Stimulated activated CD8-positive, alpha-beta memory T cell treated with anti-CD3 and anti-CD28 coated beads, Interleukin-7, amount 100 ng/mL, for 1 hour (primary cell): ENCODE measurements around the gene CCDC69.
A peak's percentile ranks its signal among the peaks of the same experiment; 100 is the strongest.

Source experiments
- DNase-seq, 2 donors: peaks; one replicate each; pipeline ENCODE4 v3.0.0-alpha.2; 2020; ENCODE audit warnings: low read depth in 2 of 2

The CCDC69 gene

GRCh38 chr5:151143645-151144044 is 80.2 kb downstream of the CCDC69 start:
- DNase-seq, result no peak

GRCh38 chr5:151142933-151143332 is 81.0 kb downstream of the CCDC69 start:
- DNase-seq, result no peak

GRCh38 chr5:151141535-151141934 is 82.4 kb downstream of the CCDC69 start:
- peak in 1 of 2 donors; percentile 29 for DNase-seq

GRCh38 chr5:151140686-151141459 is 83.0 kb downstream of the CCDC69 start:
- no peak for DNase-seq

- DNase-seq, result no peak
Observed at GRCh38 chr5:151139646-151140045, 84.2 kb downstream of the CCDC69 start.

GRCh38 chr5:151139015-151139414 is 84.9 kb downstream of the CCDC69 start:
- DNase-seq, result no peak

GRCh38 chr5:151138114-151138513 is 85.8 kb downstream of the CCDC69 start:
- no peak for DNase-seq

- DNase-seq, result no peak
Observed at GRCh38 chr5:151137067-151137825, 86.6 kb downstream of the CCDC69 start.

GRCh38 chr5:151134228-151134627 is 89.7 kb downstream of the CCDC69 start:
- DNase-seq, result no peak

GRCh38 chr5:151132963-151133362 is 90.9 kb downstream of the CCDC69 start:
- DNase-seq, result no peak
